ENCODE data around the gene SARS2.

Gene SARS2

DNA sequence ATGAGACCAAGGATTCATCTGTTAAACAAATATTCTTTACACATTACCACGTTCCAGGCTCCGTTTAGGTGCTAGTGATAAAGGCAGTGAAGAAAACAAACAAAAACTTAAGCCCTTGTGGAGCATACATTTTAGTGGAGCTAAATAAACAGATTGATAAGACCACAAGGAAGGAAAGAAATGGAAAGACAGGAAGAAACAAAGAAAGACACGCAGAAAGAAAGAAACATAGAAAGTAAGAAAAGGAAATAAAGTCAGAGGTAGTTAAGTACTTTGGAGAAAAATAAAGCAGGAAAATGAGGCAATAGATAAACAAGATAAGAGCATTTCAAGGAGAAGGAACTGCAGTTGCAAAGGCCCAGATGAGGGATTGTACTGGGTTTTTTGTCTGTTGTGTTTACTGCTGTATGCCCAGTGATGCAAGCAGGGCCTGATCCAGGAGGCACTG lies 29.8 kb downstream of the SARS2 start:
- H3K4me3 ChIP-seq (ENCODE audit: control insufficient read depth, low read depth, low read length): peak overlapping the region; percentile 90
- DNase-seq (ENCODE audit: low read depth): no peak

DNA sequence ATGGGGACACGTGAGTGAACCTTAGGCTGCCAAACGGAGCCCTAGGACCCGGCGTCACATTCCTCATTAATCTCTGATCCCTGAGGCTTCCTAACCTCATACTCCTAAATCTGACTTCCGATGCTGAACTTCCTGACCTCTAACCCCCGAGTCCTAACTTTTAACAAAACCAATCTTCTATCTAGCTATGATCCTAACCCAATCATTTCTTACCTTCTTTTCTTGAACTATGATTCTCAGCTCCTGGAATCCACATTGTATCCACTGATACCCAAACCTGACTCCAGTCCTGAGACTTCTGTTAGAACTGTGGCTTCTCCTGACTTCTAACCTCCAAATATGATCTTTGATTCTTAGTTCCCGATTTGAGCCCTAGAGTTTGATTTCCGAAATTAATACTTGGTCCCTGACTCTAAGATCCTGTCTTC lies 30.3 kb downstream of the SARS2 start:
- TF ChIP-seq, protein P1, sequence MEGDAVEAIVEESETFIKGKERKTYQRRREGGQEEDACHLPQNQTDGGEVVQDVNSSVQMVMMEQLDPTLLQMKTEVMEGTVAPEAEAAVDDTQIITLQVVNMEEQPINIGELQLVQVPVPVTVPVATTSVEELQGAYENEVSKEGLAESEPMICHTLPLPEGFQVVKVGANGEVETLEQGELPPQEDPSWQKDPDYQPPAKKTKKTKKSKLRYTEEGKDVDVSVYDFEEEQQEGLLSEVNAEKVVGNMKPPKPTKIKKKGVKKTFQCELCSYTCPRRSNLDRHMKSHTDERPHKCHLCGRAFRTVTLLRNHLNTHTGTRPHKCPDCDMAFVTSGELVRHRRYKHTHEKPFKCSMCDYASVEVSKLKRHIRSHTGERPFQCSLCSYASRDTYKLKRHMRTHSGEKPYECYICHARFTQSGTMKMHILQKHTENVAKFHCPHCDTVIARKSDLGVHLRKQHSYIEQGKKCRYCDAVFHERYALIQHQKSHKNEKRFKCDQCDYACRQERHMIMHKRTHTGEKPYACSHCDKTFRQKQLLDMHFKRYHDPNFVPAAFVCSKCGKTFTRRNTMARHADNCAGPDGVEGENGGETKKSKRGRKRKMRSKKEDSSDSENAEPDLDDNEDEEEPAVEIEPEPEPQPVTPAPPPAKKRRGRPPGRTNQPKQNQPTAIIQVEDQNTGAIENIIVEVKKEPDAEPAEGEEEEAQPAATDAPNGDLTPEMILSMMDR (conservative IDR thresholded peaks at IDR 0.05; ENCODE audit: control insufficient read depth, insufficient read depth, low read depth, low read length): no peak
- H3K4me3 ChIP-seq (ENCODE audit: control insufficient read depth, low read depth, low read length): peak overlapping the region; percentile 90
- peak; percentile 42 for DNase-seq (ENCODE audit: low read depth)

More for the DNA sequence above, 29.8 kb downstream of the SARS2 start:
- TF ChIP-seq, protein P1 (conservative IDR thresholded peaks at IDR 0.05; ENCODE audit: control insufficient read depth, insufficient read depth, low read depth, low read length): no peak

DNA sequence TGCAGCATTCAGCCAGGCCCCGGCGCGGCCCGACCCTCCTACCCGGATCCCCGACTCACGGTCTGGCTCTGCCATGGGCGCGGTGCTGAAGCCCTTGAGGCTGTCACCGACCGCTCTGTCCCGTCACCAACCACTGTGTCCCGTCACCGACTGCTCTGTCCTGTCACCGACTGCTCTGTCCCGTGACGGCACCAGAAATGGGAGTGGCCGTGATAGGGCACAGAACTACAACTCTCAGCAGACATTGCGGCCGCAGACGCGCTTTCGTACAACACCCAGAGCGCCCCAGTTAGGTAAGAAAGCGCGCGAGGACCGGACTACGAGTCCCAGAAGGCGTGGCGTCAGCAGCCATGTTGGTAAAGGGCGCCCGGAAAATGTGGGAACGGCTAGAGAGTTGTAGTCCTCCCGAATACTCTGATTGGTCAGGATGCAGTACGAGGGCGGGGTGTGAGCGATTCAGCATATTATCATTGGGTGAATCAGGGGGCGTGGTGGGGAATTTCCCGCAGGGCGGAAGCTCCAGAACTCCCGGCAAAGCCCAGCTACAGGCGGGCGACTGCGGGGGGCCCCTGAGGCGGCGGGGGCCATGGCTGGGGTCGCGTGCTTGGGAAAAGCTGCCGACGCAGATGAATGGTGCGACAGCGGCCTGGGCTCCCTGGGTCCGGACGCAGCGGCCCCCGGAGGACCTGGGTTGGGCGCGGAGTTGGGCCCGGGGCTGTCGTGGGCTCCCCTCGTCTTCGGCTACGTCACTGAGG lies 30.9 kb downstream of the SARS2 start, which contains the start of the genes NFKBIB and SIRT2:
Gene NFKBIB (plus strand): TSS at position 523 of the 755 bp plus-strand sequence. CDS start 64 bp downstream, at position 587.
Gene SIRT2 (minus strand): TSS at position 172 of the 755 bp plus-strand sequence. CDS start 97 bp downstream, at position 75.
- H3K4me3 ChIP-seq (ENCODE audit: control insufficient read depth, low read depth, low read length): peak within 1 kb of the TSS; percentile 90
- TF ChIP-seq, protein P1 (conservative IDR thresholded peaks at IDR 0.05; ENCODE audit: control insufficient read depth, insufficient read depth, low read depth, low read length): no peak

DNA sequence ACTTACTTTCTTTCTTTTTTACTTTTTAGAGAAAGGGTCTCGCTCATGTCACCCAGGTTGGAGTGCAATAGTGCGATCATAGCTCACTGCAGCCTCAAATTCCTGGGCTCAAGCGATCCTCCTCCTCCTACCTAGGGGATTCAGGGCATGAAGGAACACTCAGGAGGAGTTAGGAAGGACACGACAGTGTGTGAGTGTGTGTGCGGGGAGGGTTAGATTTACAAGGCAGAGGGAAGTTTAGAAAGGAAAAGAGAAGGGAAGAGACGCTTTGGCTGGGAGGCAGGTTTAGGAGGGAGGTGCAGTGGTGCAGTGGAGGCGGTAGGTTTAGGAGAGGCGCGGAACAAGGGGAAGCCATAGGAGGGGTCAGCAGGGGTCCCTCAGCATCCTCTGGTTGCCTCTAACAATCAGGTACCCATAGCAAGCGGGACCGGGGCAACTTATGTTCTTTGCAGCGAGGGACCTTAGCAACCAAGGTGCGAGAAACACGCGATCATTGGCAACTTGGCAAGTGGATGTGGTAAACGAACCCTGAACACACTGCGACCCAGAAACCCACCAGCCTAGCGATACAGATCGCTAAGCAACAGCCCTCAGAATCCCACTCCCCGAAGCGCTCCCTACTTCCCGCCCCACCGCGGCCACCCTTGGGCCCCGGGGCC lies 31.6 kb downstream of the SARS2 start:
- H3K4me3 ChIP-seq (ENCODE audit: control insufficient read depth, low read depth, low read length): peak overlapping the region; percentile 90
- peak; percentile 28 for DNase-seq (ENCODE audit: low read depth)
- TF ChIP-seq, protein P1 (conservative IDR thresholded peaks at IDR 0.05; ENCODE audit: control insufficient read depth, insufficient read depth, low read depth, low read length): no peak

More for the DNA sequence above, 30.9 kb downstream of the SARS2 start, which contains the start of the genes NFKBIB and SIRT2:
- peak; percentile 99 for DNase-seq (ENCODE audit: low read depth)

DNA sequence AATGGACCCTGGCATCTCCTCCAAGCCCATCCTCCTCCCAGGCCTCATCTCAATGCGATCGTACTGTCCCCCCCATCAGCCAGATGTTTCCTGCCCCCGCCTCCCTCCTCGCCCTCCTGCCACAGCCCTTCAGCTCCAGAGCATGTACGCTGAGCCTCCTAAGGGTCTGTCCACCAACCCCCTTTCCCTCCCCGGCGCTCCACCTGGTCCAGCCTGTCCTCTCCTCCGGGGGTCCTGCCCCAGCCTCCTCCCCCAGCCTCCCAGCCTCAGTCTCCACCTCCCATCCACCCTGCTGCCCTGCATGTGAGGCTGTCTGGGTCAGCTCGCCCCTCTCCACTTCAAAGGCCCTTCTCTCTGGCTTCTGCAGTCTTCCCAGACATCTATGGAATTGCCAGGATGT lies 35.6 kb downstream of the SARS2 start:
- TF ChIP-seq, protein P1 (conservative IDR thresholded peaks at IDR 0.05; ENCODE audit: control insufficient read depth, insufficient read depth, low read depth, low read length): no peak
- no peak overlapping the region for H3K4me3 ChIP-seq (ENCODE audit: control insufficient read depth, low read depth, low read length)
- no peak for DNase-seq (ENCODE audit: low read depth)

DNA sequence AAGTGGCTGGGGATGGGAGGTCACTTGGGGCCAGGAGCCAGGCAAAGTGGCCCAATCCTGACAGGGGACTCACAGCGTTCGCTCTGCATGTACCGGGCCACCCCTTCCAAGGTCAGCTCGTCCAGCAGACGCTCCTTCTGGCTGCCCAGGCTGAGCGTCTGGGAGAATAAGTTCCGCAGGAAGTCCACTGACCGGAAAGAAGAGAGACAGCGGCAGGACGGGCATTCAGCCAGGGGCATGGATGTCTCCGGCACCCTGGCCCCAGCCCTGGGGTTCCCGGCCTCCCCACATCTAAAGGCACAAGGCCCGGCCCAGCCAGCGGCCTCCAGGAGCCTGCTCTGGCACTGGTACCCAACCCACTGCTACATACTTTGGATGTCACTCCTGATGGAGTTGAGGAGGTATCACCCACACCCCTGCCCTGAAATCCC lies 37.2 kb downstream of the SARS2 start:
- TF ChIP-seq, protein P1 (conservative IDR thresholded peaks at IDR 0.05; ENCODE audit: control insufficient read depth, insufficient read depth, low read depth, low read length): no peak
- DNase-seq (ENCODE audit: low read depth): no peak
- H3K4me3 ChIP-seq (ENCODE audit: control insufficient read depth, low read depth, low read length): no peak overlapping the region
